ENCODE measurements around the gene PROX2.
A peak's percentile ranks its signal among the peaks of the same experiment; 100 is the strongest.

PROX2 gene

DNA sequence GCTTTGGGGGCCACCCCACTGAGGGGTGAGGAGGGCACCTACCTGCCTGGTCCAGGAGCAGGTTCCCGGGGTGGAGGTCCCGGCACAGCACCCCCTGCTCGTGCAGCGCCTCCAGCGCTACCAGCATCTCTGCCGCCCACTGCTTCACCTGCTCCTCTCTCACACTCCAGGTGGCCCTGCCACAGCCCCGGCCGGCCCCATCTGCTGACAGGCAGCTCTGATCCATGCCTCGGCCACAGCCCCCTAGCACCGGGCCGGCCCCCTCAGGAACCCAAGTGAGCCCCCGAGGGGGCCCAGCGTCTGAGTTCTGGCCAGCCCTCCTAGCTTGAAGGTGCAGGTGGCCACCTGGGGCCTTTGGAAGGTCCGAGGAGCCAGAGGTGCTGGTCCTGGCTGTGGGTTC, 33.6 kb upstream of the PROX2 start:
- no peak for DNase-seq

DNA sequence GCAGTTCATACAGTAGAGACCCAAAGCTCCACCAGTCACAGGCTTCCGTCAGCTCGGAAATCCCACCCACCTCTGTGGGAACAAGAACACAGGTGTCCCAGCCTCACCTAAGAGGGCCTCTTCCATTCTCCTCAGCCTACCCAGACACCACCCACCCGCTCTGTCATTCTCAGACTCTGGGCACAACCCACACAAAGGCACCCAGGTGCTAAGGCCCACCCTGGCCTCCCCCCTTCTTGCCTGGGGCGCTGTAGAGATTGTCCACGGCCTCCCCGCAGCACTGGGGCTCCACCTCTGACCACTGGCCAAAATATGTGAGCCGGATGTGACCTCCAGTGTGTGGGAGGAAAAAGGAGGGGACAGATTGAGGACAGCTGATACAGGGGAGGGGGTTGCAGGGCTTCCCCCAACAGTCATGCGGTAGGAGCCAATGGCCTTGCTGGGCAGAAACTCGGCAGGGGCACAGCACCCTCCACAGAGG, 33.0 kb upstream of the PROX2 start:
- DNase-seq: no peak

DNA sequence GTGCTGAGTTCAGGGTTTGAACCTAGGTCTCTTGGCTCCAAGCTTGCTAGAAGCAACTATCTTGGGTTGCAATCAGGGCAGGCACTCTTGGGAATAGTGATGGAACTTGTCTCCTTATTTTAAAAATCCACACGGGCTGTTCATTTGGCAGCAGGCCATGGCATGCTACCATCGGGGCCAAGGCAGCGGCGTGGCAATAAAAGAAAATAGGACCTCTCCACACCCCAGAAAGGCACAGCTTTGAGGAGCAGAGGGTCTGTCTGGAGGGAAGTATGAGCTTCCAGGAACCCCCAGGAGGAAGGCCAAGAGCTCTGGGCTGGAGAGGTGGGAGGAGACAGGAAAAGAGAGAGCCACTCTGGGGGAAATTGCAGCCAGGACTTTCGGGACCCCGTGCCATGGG, 31.8 kb upstream of the PROX2 start:
- no peak for DNase-seq

DNA sequence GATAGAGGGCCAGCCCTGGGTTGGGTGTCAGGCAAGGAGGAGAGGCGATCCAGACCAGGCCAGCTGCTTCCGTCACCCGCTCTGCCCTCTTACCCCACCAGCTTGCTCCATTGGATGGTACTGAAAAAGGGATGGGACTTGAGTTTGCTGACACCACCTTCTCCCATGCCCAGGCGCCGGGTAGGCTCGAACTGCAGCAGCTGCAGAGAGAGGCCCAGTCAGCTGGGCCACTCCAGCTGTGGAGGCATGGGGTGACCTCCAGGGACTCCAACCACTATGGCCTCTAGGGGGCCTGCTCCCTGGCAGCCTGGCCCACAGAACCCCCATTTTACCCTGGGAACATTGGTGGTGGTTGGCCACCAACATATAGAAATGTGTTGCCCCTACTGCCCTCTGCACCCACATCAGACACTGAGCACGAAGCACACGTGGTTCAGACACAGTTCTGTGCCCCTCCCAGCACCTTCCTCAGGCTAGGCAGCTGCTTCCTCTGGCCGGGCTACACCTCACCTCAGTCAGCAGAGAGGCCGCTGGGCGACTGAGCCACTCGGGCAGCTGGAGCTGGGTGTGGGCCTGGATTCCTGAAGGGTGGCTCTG, 31.1 kb upstream of the PROX2 start:
- no peak for DNase-seq

DNA sequence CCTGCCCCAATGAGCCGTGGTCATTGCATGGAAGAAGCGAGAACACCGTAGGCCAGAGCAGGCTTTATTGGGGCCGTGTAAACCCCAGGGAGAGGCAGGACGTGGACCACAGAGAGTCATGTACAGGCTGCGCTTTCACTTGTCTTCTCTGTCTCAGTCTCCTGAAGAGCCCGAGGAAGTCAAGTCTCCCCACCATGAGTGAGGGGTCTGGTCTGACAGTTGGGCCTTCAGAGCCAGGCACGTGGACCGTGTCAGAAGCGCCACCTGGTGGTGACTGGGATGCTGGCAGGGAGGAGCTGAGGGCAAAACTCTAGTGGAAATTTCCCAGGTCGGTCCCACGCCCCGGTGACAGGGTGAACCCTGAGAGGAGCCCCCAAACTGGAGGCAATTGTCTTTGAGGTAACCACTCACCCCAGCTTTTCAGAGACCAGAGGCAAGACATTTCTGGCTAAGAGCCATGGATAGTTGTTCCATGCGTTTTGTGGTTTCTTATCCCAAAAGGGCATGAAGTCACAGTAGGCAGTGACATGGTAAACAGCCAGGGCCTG, 29.7 kb upstream of the PROX2 start:
- DNase-seq: peak; percentile 46

DNA sequence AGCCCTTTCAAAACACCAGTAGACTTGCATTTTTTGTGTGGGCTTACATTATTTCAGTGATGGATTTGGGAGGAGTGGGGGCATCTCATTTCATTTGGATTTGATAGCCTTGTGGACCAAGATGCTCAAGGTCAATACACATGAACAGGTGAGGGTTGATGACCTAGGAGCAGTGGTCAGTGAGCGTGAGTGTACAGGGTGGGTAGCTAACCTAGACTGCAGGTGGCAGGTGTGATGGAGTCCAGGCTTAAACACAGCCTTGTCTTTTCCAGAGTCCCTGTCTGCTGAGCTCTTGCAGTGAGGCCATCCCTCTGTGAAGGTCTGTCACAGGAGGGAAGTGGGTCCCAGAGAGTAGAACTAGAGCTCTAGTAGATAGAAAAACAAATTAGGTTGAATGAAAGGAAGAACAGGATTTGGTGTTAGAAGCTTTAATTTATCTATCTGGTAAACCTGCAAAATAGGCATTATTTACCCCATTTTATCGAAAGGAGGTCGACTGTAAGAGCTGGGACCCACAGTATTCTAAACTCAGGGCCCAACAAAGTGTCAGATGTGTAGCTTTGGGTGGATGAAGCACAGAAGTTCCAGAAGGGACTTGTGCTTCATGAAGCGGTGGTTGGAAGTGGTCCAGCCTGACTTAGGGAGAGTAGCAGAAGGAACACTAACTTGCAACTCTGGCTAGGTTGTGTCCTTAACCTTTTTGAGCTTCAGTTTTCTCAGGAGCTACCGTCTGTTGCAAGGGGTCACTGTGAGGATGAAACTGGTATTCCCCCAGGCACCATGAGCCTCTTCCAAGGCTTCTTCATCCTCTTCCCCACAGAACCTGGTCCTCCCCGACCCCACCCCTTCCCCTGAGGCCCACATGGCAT, 28.9 kb upstream of the PROX2 start:
- no peak for DNase-seq

DNA sequence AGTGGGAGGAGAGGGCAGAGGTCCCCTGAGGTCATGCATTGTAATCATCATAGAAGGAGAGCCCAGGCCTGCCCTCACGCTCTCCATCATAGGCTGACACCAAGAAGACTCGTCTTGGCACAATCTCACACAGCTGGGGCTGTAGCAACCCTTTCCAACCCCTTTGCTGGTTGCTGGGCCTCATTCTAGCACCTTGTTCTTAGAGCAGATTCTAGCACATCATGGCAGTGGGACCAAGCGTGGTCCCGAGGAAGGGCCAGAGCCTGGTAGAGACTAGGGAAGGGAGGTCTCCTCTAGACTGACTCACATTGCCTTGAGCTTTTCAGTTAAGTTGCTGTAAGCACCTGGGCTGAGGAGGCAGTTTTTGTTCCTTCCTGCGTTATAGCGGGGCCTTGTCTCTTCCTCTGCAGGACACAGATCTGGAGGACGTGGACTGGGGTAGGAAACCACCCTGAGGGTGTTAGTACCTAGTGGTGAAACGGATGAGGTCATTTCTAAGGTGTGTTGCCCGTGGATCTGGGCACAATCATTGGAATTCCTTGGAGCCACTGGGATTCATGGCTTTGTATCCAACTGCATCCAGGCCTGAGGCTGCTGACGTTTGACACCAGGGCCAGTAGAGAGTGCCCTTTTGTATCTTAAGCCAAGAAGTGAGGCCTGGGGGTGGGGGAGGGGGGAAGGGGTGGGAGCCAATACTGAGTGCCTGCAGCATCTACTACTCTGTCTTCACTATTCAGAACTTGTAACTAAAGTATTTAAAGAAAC, 27.2 kb upstream of the PROX2 start:
- DNase-seq: no peak

DNA sequence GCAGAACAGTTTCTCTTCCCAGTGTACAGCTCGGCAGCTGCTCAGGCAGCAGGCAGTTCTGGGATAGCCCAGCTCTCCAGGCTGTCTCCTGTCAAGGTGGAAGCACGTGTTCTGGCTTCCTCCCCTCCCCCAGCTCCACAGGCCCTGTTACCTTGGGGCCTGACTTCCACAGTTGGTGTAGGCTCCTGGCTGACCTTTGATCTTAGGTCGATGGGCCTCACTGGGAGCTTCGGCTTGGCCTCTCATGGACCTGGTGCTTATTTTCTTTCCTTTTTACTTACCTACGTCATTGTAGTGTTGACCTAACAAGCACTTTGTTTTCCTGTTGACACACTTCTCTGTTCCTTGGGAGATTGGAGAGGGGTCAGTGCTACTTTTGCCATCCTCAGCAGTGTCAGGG, 22.7 kb upstream of the PROX2 start:
- no peak for DNase-seq

DNA sequence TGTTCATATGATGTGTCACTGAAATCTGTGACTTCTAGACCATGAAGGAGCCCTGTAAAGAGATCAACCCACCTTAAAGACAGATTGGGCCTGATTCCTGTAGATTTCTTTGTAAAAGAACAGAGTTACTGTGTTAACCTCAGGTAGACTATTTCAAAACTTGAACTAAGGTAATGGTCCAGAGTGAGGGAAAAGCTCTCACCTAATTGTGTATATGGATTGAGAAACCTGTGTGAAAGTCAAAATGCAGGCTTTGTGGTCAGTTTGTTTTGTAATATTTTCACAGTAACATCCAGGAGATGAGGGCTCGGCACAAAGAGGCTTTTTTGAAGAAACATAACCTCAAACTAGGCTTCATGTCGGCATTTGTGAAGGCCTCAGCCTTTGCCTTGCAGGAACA, 22.1 kb upstream of the PROX2 start:
- no peak for DNase-seq

DNA sequence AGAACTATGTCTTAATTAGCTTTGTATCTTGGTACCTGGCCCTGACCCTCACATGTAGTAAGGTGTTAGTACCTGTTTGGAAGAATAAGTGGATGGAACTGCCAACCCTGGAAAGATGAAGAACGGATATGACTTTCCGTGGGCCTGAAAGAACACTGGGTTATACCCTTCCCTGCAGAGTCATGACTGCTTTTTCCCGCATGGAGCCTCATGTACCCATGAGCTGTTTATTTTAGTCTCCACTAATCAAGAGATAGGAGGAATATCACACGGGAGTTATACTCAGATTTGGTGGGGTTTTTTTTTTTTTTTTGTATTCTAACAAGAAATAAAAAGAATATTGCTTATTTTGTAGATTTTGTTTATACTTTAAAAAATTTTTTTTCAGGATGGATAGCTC, 21.7 kb upstream of the PROX2 start:
- DNase-seq: no peak

DNA sequence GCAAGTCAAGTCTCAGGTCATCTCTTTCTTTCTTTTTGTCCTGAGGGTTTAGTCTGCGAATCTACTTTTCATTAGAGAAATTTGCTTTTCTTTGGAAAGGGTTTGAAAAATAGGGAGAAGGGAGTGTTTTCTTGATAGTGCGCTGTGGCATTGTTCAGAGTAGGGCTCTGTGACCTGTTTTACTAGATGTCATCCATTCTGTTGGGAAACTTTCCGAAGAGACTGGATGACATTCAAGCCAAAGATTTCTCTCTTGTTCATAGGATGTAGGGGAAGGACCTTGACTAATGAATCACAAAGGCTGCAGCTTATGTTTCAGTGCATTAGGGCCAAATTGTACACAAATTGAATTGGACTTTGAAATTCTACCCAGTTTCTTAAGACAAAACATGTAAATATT, 20.5 kb upstream of the PROX2 start:
- DNase-seq: no peak

DNA sequence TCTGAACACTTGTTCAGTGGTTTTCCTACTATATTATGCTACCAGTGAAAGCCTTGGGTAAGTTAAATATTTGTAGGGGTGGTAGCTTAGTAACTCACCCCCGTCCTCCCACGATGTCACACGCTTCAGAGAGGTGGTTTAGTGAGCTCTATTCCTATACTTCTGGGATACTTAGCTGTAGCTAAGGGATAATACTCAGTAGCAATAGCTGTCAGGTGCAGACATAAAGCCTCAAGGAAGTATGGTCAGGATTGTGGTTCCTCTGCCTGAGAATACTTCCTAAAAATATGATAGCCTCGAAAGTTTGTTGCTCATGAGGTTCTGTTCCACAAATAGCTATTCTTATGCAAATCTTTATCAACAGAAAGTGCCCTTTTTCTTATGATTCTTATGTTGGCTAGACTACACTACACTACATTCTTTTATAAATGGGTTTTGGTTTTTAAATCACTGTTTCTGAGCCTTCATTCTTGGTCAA, 17.7 kb upstream of the PROX2 start:
- no peak for DNase-seq

DNA sequence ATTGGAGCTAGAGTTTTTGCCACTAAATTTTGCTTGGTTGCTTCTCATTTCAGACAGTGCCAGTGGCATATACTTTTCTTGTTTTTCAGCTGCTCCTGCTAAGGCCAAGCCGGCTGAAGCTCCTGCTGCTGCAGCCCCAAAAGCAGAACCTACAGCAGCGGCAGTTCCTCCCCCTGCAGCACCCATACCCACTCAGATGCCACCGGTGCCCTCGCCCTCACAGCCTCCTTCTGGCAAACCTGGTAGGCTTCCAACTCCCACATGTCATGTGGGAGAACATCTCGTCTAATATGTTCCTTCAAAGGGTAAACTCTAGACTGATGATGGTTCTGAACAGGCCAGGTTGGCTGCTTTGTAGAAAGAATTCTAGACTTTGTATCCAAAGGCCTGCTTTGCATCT, 16.8 kb upstream of the PROX2 start:
- DNase-seq: no peak

DNA sequence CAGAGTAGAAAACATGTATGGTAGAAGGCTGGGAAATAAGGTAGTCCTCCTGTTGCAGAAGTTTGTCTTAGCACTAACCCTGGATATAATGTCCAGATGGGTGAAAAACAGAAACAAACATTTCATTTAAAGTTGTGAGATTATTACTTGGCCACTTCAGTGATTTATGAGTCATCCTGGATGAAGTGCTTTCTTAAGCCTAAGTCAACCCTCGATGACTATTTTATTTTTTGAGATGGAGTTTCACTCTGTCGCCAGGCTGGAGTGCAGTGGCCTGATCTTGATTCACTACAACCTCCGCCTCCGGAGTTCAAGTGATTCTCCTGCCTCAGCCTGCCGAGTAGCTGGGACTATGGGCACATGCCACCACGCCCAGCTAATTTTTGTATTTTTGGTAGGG, 15.9 kb upstream of the PROX2 start:
- no peak for DNase-seq

DNA sequence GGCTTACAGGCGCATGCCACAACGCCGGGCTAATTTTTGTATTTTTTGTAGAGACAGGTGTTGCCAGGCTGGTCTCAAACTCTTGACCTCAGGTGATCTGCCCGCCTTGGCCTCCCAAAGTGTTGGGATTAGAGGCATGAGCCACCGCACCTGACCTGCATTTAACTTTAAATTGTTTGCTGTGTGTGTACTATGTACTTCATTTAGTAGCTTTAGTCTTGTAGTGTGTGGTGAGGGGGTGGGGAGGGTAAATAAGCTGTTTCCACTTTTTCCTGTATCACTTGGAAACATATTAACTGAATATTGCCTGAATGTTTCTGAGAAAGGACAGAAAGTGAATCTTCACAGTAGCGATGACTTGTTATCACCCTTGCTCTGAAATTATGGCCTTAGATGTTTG, 14.3 kb upstream of the PROX2 start:
- no peak for DNase-seq

DNA sequence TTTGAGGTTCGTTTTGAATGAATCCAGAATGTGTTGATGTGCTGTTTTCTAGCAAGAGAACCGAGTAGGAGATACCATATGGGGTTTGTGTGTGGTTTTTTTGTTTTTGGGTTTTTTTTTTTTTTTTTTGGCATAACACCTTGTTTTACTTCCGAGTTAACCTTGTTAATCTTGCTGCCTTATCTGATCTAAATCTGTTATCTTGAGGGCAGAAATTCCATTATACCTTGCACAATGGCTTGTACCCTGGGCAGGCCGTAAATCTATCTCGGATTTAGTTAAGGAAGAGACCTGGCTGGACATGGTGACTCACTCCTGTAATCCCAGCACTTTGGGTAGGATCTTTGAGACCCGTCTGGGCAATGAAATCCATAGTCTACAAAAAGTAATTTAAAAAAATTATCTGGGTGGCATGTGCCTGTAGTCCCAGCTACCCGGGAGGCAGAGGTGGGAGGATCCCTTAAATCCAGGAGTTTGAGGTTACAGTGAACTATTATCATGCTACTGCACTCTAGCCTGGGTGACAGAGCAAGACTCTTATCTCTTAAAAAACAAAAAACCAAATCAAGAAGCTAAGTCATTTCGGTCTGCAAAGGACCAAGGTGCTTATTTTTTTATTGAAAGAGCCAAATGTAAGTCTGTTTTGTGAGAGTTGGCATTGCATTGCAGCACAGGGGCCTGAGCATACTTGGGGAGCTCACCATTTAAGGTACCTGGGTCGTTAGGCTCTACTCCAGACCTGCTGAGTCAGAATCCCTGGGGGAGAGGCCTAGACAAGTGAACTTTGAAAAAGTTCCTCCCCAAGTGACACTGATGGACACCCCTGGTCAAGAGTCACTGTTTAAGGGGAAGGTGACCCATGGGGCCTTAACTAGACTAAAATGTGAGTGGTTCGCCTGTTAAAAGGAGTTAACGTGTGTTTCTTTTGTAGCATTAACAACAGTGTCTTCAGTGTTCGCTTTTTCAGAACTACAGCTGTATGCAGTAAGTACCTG, 12.5 kb upstream of the PROX2 start:
- DNase-seq: no peak

DNA sequence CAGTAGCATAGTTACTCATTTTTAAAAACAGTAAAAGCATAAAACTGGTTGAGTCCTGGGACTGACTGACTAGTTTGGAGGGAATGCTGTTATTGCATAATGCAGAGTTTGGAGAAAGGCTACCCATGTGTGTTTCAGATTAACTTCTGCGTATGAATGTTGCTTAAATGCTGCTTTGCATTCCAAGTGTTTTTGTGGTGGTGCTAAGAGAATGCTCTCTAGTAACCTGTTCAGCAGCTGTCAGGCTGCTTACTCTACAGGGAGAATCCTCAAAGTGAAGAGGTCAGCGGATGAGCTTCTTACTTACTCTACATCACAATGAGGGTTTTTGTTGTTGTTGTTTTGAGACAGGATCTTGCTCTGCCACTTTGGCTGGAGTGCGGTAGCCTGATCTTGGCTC, 10.1 kb upstream of the PROX2 start:
- DNase-seq: no peak

DNA sequence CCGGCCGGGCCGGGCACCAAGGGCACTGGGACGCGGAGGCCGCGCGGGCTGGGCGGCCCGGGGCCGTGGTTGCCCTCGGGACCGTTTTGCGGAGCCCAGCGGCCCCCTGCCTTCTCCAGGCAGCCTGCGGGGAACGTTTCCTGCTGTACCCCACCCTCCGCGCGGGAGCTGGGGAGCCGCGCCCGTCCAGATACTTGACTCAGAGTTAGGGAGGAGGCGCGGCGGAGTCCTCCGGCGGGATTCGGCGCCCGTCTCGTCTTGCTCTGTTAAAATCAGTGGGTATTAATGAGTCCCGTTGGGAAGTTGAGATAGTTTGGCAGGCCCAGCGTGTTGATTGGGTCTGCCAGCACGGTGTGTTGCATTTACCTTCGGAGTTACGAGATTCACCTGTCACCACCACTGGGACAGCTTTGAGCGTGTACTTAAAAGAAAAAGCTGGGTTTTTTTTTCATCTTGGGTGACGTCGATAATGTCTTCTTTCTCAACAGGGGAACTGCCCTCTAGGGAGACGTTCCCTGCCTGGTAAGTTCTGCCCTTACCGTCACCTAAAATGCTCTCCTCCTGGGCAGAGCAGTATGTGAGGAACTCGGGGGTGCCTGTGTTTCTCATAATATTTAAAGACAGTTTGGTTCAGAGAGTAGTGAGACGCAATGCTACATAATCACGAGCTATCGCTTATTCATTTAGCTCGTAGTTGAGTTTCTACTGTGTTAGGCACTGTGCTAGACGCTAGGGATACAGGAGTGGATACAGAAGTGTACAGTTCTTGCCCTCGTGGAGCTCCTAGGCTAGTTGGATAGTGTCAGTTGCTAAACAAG, 6.4 kb upstream of the PROX2 start:
- no peak for DNase-seq

DNA sequence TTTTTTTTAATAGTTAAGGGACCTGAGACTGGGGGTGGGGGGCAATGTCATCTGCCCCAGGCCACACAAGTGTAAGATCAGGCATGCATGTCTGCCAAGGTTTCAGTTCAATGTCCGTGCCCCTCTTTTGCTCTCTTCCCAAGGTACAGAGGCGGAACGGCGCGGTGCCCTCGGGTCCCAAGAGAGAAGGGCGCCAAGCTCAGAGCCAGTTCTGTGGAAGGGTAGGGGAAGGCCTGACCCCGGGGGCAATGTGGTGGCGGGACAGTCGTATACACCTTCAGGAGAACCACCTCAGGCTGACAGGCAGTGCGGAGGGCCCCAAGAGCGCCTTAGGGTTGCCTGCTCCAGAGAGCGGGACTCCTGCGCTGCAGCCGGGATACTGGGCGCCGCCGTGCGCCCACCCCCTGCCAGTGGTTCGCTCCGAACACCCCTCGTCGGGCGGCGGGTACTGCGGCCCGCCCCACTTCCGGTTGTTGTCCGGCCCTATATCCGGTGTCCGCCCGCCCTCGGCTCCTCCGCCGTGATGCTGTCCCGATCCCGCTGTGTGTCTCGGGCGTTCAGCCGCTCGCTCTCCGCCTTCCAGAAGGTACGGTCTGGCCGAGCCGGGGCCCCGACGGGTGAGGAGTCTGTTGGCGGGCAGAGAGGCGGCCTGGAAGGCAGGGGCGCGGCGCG, 5.6 kb upstream of the PROX2 start, which contains the start of gene DLST:
DLST (plus strand) TSS at position 486 of the 672 bp plus-strand sequence; CDS start at position 524, 38 bp downstream.
- DNase-seq: peak; percentile 82

DNA sequence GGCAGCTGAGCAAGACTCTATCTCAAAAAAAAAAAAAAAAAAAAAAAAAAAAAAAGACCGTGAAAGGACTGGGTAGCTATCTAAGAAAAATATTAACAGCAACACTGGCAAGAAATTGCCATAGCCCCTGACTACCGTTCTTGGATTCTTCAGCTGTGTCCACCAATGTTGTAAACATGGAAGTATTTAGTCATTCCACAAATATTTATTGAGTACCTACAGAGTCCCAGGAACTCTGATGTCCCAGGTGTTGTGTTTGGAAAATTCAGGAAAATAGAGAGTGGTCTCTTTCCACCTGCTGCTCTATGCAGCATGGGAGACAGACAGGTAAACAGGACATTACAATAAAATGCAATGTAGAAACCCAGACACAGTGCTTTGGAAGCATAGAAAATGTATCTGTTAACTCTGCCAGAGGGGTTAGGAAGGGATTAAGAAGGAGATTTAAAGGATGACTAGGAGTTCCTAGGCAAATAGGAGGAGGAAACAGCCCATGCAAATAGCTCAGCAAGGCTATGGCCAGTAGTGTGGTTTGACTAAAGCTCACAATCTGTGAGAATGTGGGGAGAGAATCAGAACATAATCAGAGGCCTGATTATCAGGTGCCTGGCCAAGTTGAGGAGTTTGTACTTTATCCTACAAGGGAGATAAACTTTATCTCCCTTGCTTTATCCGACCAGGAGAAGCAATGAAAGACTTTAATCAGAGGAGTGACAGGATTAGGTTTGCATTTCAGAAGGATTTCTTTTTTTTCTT, 3.7 kb upstream of the PROX2 start:
- DNase-seq: no peak

Data from NCI-H1105 (cell line).